HG03432 (cell line): ENCODE results near the gene PCDH10.

Experiments
- ATAC-seq: cut with Tn5 transposase; IDR thresholded peaks from one replicate; pipeline ENCODE4 v1.9.1; 2021; ENCODE audit warnings: mild to moderate bottlenecking, moderate library complexity; ENCODE audit not compliant: unreplicated experiment

The PCDH10 gene, protein sequence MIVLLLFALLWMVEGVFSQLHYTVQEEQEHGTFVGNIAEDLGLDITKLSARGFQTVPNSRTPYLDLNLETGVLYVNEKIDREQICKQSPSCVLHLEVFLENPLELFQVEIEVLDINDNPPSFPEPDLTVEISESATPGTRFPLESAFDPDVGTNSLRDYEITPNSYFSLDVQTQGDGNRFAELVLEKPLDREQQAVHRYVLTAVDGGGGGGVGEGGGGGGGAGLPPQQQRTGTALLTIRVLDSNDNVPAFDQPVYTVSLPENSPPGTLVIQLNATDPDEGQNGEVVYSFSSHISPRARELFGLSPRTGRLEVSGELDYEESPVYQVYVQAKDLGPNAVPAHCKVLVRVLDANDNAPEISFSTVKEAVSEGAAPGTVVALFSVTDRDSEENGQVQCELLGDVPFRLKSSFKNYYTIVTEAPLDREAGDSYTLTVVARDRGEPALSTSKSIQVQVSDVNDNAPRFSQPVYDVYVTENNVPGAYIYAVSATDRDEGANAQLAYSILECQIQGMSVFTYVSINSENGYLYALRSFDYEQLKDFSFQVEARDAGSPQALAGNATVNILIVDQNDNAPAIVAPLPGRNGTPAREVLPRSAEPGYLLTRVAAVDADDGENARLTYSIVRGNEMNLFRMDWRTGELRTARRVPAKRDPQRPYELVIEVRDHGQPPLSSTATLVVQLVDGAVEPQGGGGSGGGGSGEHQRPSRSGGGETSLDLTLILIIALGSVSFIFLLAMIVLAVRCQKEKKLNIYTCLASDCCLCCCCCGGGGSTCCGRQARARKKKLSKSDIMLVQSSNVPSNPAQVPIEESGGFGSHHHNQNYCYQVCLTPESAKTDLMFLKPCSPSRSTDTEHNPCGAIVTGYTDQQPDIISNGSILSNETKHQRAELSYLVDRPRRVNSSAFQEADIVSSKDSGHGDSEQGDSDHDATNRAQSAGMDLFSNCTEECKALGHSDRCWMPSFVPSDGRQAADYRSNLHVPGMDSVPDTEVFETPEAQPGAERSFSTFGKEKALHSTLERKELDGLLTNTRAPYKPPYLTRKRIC

DNA sequence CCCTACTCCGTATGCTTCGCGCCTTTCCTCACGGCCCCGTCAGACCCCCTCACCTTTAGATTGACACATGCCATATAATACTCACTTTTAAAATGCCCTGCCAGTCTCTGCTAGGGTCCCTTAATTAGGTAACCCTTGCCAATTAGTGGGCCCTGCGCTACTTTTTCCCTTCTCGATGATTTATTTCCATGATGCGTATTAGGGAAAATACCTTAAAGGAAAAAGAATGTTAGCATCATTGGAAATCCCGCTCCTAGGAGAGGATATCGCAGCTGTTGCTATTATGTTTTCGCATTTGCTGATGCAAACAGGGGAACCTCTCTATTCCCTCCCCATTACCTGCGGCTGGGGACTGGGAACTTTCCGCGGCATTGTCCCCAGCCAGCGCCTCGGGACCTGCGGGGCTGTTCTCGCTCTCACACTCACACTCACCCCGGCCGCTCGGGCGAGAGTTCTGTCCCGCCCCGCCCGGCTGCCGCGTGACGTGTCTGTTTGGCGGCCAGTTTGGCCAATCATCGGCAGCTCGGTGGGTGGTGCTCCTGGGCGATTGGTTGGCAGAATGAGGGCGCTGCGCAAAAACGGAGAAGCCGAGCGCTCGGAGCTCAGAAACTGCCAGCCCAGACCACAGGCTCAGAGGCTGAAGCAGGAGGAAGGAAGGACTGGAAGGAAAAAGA lies at the start of gene PCDH10:
Gene PCDH10, plus strand, starts transcription at position 605 of the 674 bp plus-strand sequence. CDS start 847 bp downstream, outside the sequence.
- peak; percentile 97 for ATAC-seq

DNA sequence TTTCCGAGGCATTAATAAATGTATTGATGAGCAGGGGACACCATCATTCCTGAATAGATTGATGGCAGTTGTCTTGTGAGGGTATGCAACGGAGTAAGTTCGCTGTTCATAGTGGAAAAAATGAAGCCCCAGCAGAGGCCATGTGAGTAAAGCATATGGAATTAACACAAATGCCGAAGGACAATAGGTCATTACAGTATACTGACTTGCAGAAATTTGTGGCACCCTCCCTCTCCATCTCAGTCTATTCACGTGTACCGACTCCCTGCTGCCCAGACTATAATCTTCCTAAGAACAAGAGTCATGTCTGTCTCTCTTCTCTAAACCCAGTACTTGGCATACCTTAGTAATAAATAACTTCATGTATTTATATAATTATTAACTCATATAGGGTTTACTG lies 47.1 kb upstream of the PCDH10 start:
- no peak for ATAC-seq

DNA sequence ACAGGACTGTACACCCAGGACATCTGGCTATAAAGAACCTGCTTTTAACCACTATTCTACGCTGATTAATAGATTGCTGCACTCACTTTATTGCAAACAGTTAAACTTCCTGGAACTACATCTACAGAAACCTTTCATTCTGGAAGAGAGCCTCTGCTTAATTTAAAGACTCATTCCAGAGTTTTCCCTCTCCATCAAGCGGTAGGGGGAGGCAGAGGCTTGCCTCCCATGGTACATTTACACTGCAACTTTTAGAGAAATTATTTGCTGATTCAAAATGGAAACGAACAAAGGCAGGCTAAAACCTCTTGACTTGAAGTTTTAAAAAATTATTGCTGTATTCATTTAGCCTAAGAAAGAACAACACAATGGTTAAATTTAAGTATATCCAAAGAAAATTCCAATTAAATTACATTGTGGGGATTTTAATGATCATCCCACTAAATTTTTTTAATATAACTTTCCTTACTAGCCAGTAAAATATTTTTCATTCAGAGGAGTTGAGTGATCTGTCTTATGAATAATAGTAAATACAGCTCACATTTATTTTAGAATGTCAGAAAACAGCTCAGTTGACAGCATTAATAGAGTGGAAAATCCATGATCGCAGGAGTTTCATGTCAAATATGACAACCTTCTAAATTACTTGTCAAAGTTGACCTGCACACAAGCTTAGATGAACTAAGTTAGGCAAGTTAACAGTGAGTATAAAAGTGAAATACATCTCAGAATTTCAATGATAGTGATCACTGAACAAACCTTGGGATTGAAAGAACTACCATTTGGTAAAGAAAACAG lies 46.3 kb upstream of the PCDH10 start:
- ATAC-seq = no peak

DNA sequence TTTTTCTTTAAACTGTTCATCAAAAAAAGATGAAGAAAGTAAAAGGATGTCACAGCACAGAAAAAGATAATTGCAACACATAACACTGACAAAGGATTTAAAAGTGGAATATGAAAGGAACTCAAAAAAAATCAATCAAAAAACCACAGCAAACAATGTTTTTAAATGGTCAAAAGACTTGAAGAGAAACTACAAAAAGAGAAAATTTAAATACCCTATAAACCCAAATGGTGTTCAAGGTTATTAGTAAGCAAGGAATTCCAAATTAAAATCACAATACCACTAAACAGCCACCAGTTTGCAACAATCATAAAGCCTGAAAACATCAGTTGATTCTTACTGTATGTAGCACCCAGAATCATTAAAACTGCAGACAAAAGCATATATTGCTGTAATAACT lies 36.5 kb upstream of the PCDH10 start:
- no peak for ATAC-seq

DNA sequence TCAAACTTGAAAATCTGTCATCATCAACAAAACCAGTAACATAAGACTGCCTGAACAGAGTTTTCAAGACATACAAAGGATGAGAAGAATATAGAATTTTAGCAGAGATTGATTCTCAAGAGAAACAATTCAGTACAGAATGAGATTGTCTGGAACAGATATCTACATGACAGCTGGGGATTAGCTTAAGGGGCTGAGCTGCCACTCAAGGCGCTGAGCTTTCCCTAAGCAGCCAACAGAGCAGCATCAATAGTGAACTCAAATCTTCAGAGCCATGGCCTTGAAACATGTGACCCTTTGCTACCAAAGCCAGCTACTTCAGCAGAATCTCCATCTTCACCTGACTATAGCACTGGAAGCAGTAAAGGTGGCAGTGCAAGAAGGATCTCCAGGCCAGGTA lies 24.3 kb upstream of the PCDH10 start:
- no peak for ATAC-seq

DNA sequence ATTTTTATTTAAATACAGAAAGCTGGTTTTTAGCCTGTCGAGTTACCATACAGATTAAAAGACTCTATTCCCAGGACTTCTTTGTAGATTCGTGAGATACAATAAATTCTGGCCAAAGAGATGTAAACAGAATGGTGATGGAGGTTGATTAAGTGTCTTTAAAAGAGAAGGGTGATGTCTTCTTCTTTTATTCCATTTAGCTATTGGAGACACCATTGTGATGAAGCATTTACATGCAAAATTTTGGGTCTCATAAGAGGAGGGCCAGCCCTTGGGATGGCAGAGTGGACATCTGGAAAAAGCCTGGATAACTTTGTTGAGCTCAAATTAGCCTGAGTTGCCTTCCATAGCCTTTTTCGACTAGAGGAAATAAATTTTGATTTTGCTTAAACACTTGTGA lies 21.6 kb upstream of the PCDH10 start:
- no peak for ATAC-seq

DNA sequence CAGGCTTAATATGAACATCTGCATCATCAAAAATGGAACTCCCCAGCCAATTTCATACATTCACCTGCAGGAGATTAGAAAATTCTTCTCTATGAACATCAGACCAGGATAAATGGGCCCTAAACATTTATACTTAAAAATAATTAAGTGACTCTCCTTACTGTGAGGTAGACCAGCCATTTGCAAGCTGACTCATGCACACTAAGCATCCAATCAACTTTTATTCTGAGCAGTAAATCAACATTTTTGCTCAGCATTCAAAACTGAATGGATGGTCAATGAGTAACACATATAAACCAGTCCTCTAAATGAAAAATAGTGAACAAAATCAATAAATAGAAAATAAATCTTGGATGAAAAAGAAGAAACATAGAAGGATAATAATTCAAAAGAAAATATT lies 19.9 kb upstream of the PCDH10 start:
- ATAC-seq = no peak

DNA sequence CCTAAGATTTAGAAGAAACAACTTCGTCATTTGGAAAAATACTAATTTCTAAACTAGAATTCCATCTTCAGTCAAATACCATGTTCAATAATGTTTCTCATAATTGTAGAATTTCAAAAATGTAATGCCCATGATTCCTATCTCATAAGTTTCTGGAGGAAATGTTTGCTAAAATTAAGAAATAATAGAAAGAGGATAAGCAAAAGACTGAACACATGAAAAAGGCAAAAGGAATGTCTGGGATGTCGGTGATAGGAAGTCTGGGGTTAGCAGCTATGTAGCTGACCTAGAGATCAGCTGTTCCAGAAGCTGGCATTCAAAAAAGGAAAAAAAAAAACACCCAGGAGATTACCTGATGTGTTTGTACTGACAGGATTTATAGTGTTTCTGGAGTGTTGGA lies 18.9 kb upstream of the PCDH10 start:
- ATAC-seq = no peak

DNA sequence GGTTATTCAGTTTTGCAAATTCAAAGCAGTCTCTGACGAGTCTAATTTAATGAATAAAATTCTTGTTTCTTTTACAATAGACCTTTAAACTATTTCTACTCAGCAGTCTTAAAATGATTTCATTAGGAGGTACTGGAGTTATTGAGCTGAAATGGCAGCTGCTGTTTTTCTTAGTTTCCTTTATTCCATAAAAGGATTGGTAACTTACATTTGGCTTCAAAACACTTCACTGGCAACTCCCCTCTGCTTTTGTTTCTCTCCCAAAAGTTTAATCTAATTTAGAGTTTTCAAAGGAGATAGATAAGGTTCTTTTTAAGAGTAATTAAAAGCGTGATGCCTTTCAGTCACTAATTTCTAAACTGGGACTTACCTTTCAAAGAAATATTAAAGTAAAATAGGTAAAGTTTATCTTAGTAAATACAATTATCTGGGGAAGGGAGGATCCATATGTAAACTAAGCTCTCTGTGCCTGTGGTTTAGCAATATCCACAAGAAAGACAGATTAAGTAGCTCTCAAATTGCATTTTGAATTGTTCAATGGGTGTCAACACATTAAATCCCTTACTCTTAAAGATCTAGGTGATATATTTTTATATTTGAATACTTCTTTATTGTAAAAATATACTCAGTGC lies 17.1 kb upstream of the PCDH10 start:
- no peak for ATAC-seq

DNA sequence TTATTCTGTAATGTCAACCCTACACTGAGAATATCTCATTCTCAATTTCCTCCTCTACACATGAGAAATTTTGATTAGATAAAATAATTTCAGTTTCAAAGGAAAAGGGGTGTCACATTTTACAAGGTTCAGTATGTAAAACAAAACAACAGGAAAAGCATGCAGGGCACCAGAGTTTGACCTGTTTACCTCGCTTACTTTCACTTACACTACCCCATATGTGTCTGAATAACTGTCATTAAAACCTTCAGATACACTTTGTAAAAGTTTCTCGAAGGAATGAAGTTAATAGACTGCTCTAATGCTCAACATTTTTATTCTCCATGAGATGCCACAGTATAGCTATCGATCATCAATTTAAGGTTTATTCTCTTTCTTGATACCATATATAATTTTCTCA lies 12.3 kb upstream of the PCDH10 start:
- no peak for ATAC-seq

DNA sequence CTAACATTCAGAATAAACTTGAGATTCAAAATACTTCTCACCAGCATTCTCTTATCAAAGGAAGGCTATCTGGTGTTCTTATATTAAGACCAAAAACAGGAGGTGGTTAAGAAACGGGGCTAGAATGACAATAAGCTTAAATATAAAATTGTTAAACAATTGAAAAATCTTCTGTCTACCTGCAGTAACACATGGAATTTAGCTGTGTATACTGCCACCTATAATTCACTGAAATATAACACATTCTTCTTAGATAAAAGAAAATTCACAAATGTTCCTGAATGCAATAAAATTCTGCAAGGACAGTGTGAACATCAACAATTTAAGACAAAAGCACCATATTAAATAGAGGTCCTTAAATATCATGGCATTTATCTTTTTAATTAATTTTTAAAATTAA lies 11.5 kb upstream of the PCDH10 start:
- no peak for ATAC-seq

DNA sequence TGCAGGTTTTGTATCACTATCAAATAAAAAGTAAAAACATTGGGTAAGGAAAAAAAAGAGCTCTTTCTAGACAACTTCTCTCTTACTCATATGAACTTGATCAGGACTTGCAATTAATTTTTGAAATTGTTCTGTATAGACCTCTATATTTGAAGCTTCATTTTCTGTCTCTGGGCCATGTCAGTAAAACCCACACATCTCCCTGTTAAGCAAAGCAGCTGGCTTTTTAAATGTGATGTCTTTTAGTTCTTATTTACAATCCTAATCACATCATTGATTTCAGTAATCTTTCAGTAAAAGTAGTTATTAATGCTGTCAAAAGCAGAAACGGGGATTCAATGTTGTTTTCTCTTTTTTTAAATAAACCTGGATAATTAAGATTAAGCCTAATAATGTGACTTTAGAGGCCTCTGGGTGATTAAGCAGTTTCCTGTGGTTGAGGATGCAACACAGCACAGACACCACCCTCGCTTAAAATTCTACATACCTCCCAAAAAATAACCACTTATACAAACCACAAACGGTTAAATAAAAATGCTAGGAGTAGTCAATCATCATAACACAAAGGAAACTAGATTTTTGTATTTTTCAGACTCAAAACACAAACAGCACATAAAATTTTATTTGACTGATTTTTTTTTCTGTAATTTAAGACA lies 5.2 kb upstream of the PCDH10 start:
- no peak for ATAC-seq

DNA sequence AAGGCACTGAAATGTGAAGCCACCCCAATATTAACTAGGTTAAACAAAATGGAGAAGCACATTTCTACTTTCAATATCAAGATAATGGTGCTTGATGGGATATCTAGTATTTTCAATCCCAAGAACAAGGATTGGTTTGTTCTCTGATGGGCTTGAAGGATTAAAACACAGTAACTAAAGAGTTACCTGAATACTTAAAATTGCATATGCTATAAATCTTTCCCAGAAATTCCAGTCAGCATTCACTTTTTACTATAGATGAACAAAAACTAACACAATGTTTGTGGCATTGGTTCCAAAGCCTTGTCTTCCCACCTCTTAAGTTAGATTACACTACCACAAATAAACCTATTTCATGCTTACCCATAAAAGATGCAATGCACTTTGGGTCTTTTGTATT lies 3.9 kb upstream of the PCDH10 start:
- ATAC-seq = no peak

DNA sequence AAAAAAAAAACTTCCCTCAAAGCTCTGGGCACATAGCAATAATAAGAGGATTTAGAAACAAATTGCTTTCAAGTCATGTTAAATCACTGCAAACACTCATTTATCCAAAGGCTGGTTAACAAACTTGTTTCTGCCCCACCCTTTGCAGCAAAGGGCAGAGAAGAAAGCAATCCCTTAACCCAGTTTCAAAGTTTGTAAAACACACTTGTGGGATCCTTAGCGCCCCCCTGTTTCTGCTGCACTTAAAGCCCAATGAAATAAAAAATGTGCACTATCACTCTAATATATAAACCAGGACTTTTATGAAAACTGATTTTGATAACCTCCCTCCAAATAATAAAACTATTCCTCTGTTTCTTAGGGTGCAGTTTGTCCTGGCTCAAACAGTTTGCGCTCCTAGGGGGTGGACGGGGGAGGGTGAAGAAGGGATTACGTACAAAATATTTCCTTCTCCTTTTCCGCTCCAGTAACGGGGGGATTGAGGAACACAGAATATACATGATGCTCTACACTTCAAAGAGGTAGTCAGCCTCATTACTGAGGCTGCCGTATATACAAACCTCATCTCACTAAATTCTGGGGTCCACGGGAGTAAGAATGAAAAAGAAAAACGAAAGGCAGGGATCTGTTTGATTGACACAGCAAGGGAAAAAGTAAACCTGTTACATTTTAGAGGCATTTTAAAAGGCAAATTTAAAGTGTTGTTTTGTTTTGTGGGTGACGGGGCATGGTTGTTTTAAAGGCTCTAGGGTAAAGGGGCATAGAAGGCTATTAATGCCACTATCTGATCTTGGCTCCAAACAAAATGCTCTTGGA lies 3.1 kb upstream of the PCDH10 start:
- no peak for ATAC-seq

DNA sequence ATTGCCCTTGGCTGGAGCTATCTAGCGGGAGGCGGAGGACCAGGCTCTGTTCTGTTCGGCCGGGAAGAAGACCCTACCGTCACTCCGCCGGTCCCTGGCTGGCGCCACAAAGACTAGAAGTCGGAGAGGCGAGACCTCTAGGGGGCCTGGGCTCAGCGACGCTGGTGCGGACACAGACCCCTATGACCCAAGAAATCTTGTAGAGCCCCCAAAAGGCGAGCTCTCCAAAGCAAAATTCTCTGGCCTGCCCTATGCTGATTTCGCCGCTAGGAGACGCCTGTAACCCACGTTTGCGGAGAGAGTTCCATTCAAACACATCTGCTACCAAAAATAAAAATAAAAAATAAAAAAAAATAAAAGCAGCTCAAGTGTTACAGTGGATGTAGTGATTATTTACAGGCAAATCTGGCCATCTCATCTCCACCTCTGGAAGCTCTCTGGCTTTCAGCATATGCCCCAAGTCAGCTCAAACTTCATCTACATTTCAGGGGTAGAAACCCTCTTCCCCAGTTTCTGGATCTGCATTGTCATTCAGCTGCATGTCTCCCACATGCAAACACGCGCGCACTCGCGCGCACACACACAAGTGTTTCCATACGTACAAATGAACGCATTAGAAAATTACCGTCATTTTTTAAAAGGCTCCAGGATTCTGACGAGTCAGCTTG lies 2.4 kb upstream of the PCDH10 start:
- ATAC-seq = peak; percentile 46

DNA sequence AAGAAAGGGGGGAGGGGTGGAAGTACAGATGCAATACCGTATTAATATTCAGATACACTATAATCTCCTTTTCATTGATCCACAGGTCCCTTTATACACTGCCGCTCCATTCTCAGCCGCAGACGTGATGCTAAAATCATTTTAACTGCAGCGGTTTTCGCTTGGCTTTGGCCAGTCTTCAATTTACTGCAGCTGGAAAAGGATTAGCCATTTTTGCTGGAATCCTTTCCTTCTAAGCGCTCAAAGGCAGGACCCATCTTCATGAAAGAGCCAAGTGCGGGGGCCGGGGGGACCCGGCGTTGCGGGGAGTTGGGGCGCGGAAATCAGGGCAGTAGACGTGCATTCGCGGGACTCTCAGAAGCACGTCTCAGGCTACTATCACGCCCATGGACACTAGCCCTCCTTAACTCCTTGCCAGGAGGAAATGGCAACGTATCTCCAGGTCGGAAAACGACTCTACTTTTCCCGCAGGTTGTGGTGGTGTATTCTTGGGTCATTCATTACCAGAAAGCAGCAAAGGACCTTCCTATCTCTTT lies 1.7 kb upstream of the PCDH10 start:
- ATAC-seq = no peak

DNA sequence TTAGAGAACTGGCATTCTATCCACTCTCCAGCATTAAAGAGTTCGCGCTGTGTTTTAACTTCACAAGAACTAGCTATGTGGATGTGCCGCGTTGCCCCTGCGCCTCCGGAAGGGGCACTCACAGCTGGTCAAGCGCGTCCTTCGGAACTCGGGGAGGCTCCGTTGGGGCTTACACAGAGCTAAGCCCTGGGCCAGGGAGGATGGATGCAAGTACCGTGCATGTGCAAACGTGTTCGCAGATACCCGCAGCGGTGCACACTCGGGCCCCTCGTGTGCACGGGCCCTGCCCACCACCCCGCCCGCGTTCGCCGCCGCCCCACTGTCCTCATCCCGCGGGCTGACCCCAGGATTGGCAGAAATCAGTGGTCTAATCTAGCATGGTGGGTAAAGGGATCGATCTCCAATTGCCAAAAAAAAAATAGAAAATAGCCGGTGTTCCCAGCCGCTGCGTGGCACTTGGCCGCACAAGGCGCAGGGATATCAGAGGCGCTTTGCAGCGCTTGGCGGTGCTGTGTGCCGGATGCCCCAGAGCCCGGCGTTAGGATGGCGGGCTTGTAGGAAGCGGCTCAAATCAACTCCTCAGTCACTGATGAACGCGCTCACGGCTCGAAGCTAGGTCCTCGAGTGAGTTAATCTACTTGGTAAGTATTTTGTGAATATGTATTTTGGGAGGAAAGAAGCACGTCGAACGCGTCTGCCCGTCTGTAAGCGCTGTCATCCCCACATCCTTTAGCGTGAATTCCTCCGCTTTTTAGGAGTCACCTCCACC lies 989 bp upstream of the PCDH10 start:
- no peak for ATAC-seq
